ENCODE data around the gene UBR4. TPM values are rescaled to one million over a fixed set of nuclear protein-coding genes. Genes with fewer than 3 reads are reported as not detected.

The UBR4 gene
- polyA plus RNA-seq, 1 donor from 2014 or later: 49.7 TPM

DNA sequence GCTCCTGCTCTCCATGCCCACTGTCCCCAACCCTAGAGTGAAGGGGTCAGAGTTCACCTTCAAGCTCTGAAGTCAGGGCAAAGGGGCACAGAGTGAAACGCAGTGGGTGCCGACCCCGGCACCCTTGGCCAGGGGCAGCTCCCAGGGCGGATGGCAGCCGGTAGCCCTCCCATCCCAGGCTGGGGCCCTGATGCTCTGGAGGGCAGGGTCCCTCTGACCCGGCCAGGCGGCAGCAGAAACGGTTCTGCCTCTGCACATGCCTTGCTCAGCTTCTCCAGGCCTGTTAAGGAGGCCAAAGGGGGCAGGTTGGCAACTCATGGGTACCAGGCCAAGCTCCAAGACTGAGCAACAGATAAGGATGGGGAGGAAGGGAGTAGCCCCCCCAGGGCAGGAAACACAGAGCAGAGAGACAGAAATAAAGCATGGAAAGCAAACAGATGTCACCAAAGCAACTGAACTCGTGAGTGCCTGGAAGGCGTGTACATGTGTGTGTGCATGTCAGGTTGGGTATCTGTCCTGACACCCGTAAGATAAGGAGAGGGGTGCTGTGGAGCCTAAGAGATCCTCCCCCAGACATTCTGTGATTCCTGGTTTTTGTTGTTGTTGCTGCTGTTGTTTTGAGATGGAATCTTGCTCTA, 141.3 kb downstream of the UBR4 start:
- Histone ChIP-seq H4K20me1 (ENCODE audit: insufficient read depth) (no peaks in the 10 kb centered on the region), H3K27ac (ENCODE audit: low read length) (no peak overlapping the region), H3K79me2 (replicated peaks; ENCODE audit: insufficient read depth, low read length) (no peaks in the 10 kb centered on the region), H3K36me3 (ENCODE audit: insufficient read depth, low read length) (no peaks in the 10 kb centered on the region), H3K27me3 (ENCODE audit: insufficient read depth, low read depth, low read length) (no peaks in the 10 kb centered on the region), H3K4me2 (ENCODE audit: low read length) (no peak overlapping the region), H3K9me2 (ENCODE audit: insufficient read depth, low read length) (no peaks in the 10 kb centered on the region), H3K9ac (ENCODE audit: low read length) (no peak overlapping the region), H2AFZ (ENCODE audit: low read depth, low read length) (no peak overlapping the region), H3F3A (ENCODE audit: insufficient read depth, low read length, poor library complexity, severe bottlenecking) (no peaks in the 10 kb centered on the region), H3K4me3 (ENCODE audit: low read length) (no peak overlapping the region), H3K9me3 (ENCODE audit: low read length) (no peaks in the 10 kb centered on the region)
- no peak for TF ChIP-seq EZH2 (IDR thresholded peaks at IDR 0.05; ENCODE audit: borderline replicate concordance, insufficient read depth, low read length, poor library complexity, severe bottlenecking)
- TF ChIP-seq RAD21 (conservative IDR thresholded peaks at IDR 0.05): no peak
- TF ChIP-seq TAF1 (IDR thresholded peaks at IDR 0.05; ENCODE audit: low read depth): no peak
- TF ChIP-seq, protein P1, sequence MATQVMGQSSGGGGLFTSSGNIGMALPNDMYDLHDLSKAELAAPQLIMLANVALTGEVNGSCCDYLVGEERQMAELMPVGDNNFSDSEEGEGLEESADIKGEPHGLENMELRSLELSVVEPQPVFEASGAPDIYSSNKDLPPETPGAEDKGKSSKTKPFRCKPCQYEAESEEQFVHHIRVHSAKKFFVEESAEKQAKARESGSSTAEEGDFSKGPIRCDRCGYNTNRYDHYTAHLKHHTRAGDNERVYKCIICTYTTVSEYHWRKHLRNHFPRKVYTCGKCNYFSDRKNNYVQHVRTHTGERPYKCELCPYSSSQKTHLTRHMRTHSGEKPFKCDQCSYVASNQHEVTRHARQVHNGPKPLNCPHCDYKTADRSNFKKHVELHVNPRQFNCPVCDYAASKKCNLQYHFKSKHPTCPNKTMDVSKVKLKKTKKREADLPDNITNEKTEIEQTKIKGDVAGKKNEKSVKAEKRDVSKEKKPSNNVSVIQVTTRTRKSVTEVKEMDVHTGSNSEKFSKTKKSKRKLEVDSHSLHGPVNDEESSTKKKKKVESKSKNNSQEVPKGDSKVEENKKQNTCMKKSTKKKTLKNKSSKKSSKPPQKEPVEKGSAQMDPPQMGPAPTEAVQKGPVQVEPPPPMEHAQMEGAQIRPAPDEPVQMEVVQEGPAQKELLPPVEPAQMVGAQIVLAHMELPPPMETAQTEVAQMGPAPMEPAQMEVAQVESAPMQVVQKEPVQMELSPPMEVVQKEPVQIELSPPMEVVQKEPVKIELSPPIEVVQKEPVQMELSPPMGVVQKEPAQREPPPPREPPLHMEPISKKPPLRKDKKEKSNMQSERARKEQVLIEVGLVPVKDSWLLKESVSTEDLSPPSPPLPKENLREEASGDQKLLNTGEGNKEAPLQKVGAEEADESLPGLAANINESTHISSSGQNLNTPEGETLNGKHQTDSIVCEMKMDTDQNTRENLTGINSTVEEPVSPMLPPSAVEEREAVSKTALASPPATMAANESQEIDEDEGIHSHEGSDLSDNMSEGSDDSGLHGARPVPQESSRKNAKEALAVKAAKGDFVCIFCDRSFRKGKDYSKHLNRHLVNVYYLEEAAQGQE (IDR thresholded peaks at IDR 0.05; ENCODE audit: borderline replicate concordance): no peak
- TF ChIP-seq POLR2AphosphoS5 (IDR thresholded peaks at IDR 0.05): no peak
- TF ChIP-seq, protein P2, sequence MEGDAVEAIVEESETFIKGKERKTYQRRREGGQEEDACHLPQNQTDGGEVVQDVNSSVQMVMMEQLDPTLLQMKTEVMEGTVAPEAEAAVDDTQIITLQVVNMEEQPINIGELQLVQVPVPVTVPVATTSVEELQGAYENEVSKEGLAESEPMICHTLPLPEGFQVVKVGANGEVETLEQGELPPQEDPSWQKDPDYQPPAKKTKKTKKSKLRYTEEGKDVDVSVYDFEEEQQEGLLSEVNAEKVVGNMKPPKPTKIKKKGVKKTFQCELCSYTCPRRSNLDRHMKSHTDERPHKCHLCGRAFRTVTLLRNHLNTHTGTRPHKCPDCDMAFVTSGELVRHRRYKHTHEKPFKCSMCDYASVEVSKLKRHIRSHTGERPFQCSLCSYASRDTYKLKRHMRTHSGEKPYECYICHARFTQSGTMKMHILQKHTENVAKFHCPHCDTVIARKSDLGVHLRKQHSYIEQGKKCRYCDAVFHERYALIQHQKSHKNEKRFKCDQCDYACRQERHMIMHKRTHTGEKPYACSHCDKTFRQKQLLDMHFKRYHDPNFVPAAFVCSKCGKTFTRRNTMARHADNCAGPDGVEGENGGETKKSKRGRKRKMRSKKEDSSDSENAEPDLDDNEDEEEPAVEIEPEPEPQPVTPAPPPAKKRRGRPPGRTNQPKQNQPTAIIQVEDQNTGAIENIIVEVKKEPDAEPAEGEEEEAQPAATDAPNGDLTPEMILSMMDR (IDR thresholded peaks at IDR 0.05; ENCODE audit: poor library complexity, severe bottlenecking): no peak
- no peak for TF ChIP-seq EP300 (conservative IDR thresholded peaks at IDR 0.05; ENCODE audit: poor library complexity, severe bottlenecking)
- no peak for TF ChIP-seq MXI1 (conservative IDR thresholded peaks at IDR 0.05; ENCODE audit: poor library complexity, severe bottlenecking)
- TF ChIP-seq SMC3 (conservative IDR thresholded peaks at IDR 0.05; ENCODE audit: poor library complexity): no peak

DNA sequence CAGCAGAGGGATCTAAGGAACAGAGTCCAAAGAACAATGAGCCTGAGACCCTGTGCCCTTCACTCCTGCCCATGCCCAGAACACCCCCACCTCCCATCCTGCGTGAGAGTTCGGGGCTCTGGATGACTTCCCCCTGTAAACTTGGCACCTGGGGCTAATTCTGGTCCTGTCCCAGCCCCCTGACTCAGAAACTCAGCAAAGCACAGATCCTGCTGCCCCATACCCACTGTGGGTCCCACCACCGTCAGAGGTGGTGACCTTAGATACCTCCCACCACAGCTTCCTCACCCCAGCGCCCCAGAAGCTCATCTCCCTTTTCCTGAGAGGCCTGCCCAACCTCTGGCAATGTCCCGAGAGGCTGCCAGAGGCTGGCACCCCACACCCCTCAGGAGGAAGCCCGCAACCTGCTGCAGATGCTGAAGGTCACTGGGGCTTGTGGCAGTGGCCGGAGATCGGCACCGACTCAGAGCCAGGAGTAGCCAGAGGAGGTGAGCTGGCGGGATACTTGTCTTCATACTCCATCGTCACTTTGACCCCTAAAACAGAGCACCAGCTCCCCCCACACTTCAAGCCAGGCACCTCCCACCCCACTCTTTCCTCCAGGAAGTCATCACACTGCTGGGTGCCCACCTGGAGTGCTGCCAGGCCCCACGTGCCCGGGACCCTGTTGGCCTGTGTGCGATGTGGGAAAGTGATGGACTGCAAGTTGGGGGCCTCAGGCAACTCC, 142.0 kb downstream of the UBR4 start:
- no peak overlapping the region for H3K27ac ChIP-seq (ENCODE audit: low read length)

More for the DNA sequence above, 142.0 kb downstream of the UBR4 start:
- Histone ChIP-seq H3K9ac (ENCODE audit: low read length) (no peak overlapping the region), H2AFZ (ENCODE audit: low read depth, low read length) (no peak overlapping the region), H3K36me3 (ENCODE audit: insufficient read depth, low read length) (no peaks in the 10 kb centered on the region), H3K27me3 (ENCODE audit: insufficient read depth, low read depth, low read length) (no peaks in the 10 kb centered on the region), H3K9me3 (ENCODE audit: low read length) (no peaks in the 10 kb centered on the region), H4K20me1 (ENCODE audit: insufficient read depth) (no peaks in the 10 kb centered on the region), H3K9me2 (ENCODE audit: insufficient read depth, low read length) (no peaks in the 10 kb centered on the region), H3K79me2 (replicated peaks; ENCODE audit: insufficient read depth, low read length) (no peaks in the 10 kb centered on the region), H3F3A (ENCODE audit: insufficient read depth, low read length, poor library complexity, severe bottlenecking) (no peaks in the 10 kb centered on the region), H3K4me3 (ENCODE audit: low read length) (no peak overlapping the region), H3K4me2 (ENCODE audit: low read length) (no peak overlapping the region)
- TF ChIP-seq, protein P2 (IDR thresholded peaks at IDR 0.05; ENCODE audit: poor library complexity, severe bottlenecking): no peak
- TF ChIP-seq POLR2AphosphoS5 (IDR thresholded peaks at IDR 0.05) (no peak), EZH2 (IDR thresholded peaks at IDR 0.05; ENCODE audit: borderline replicate concordance, insufficient read depth, low read length, poor library complexity, severe bottlenecking) (no peak), RAD21 (conservative IDR thresholded peaks at IDR 0.05) (no peak), SMC3 (conservative IDR thresholded peaks at IDR 0.05; ENCODE audit: poor library complexity) (no peak), MXI1 (conservative IDR thresholded peaks at IDR 0.05; ENCODE audit: poor library complexity, severe bottlenecking) (no peak), TAF1 (IDR thresholded peaks at IDR 0.05; ENCODE audit: low read depth) (no peak), EP300 (conservative IDR thresholded peaks at IDR 0.05; ENCODE audit: poor library complexity, severe bottlenecking) (no peak)
- TF ChIP-seq, protein P1 (IDR thresholded peaks at IDR 0.05; ENCODE audit: borderline replicate concordance): no peak
